NCI-H2029 (cell line): ENCODE results near the gene TTC8.
"Not testable (repeated sequence)": the region's sequence is repeated elsewhere in the genome, so short reads cannot be mapped to it uniquely, and the experiment has no call there.

Experiments used
- DNase-seq: peaks from one replicate; lab custom pipeline; 2025; lab: John Stamatoyannopoulos, UW

TTC8 gene

GRCh38 chr14:88824314-88825077 lies at the start of gene TTC8:
Gene TTC8 (plus strand): TSS chr14:88824651. CDS start chr14:88824708, 57 bp downstream.
- DNase-seq: peak; percentile 40

GRCh38 chr14:88775532-88775931 lies 48.9 kb upstream of the TTC8 start:
- no peak for DNase-seq

- no peak for DNase-seq
Measured at GRCh38 chr14:88785911-88786310, 38.5 kb upstream of the TTC8 start.

- DNase-seq: no peak
Measured at GRCh38 chr14:88786715-88787114, 37.7 kb upstream of the TTC8 start.

- not testable (repeated sequence) for DNase-seq
Measured at GRCh38 chr14:88789573-88789972, 34.9 kb upstream of the TTC8 start.

GRCh38 chr14:88790501-88791251 lies 33.8 kb upstream of the TTC8 start:
- DNase-seq: no peak

GRCh38 chr14:88791252-88791621 lies 33.2 kb upstream of the TTC8 start:
- no peak for DNase-seq

- no peak for DNase-seq
Measured at GRCh38 chr14:88791629-88792472, 32.6 kb upstream of the TTC8 start.

- peak; percentile 40 for DNase-seq
Measured at GRCh38 chr14:88792473-88793258, 31.8 kb upstream of the TTC8 start, which contains the start of gene EML5. Gene EML5 (minus strand): TSS chr14:88792953. CDS start chr14:88792503, 450 bp downstream.

GRCh38 chr14:88793259-88793625 lies 31.2 kb upstream of the TTC8 start:
- DNase-seq: no peak

- peak; percentile 2 for DNase-seq
Measured at GRCh38 chr14:88798156-88798555, 26.3 kb upstream of the TTC8 start.

- DNase-seq: no peak
Measured at GRCh38 chr14:88799522-88799921, 24.9 kb upstream of the TTC8 start.

- no peak for DNase-seq
Measured at GRCh38 chr14:88802596-88802995, 21.9 kb upstream of the TTC8 start.

- DNase-seq: no peak
Measured at GRCh38 chr14:88804035-88804434, 20.4 kb upstream of the TTC8 start.

- DNase-seq: no peak
Measured at GRCh38 chr14:88804477-88804876, 20.0 kb upstream of the TTC8 start.

- DNase-seq: no peak
Measured at GRCh38 chr14:88808359-88808758, 16.1 kb upstream of the TTC8 start.

GRCh38 chr14:88815980-88816379 lies 8.5 kb upstream of the TTC8 start:
- DNase-seq: no peak

GRCh38 chr14:88818018-88818417 lies 6.4 kb upstream of the TTC8 start:
- DNase-seq: no peak

- not testable (repeated sequence) for DNase-seq
Measured at GRCh38 chr14:88819674-88820073, 4.8 kb upstream of the TTC8 start.

GRCh38 chr14:88821378-88821777 lies 3.1 kb upstream of the TTC8 start:
- no peak for DNase-seq

GRCh38 chr14:88821888-88822287 lies 2.6 kb upstream of the TTC8 start:
- no peak for DNase-seq

- DNase-seq: no peak
Measured at GRCh38 chr14:88823968-88824313, 510 bp upstream of the TTC8 start.
